ENCODE measurements around the gene GARIN1A.
"Not testable (repeated sequence)": the region's sequence is repeated elsewhere in the genome, so short reads cannot be mapped to it uniquely, and the experiment has no call there.

GARIN1A gene

DNA sequence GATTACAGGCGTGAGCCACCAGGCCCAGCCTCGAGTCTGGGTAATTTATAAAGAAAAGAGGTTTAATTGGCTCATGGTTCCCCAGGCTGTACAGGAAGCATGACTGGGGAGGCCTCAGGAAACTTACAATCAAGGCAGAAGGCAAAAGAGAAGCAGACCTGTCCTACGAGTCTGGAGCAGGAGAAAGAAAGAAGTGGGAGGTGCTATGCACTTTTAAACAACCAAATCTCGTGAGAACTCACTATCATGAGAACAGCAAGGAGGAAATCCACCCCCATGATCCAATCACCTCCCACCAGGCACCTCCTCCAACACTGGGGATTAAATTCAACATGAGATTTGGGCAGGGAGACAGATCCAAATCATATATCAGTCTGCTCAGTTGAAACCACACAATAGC is 11.6 kb downstream of the GARIN1A start:
- not testable (repeated sequence) for DNase-seq (ENCODE audit: low spot score)

DNA sequence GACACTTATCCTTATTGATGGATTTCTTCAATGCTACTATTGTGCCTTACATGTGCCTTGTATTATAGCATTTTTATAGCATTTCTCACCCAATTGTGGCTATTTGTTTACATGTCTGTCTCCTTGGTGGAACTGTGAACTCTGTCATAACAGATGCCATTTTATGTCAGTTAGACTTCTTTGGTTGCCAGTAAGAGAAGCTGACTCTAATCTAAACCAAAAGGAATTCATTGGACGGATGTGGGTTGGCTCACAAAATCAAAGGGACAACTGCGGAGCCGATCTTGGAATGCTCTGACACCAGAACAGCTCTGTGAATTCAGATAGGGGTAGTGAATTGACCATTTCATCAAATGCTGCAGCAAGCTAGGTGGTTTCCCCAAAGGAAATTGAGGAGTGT is 15.0 kb downstream of the GARIN1A start:
- DNase-seq (ENCODE audit: low spot score), result no peak

GRCh38 chr7:128688492-128688891 is 16.4 kb downstream of the GARIN1A start:
- no peak for DNase-seq (ENCODE audit: low spot score)

GRCh38 chr7:128689161-128689935 is 17.3 kb downstream of the GARIN1A start:
- DNase-seq (ENCODE audit: low spot score), result not testable (repeated sequence)

DNA sequence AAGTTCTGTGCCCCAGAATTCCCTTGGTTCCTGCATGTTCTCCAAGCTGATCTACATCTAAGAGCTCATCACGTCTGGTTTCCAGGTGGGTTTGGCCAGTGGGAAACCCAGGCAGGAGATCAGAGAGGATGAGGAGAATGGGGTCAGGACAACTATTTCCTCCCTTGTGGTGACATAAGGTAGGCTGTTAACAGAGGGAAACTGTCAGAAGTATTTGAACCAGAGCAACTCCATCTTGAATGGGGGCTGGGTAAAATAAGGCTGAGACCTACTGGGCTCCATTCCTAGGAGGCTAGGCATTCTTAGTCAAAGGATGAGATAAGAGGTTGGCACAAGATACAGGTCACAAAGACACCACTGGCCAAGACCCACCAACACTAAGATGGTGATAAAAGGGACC is 19.1 kb downstream of the GARIN1A start:
- no peak for DNase-seq (ENCODE audit: low spot score)

GRCh38 chr7:128692623-128693270 is 20.7 kb downstream of the GARIN1A start:
- no peak for DNase-seq (ENCODE audit: low spot score)

DNA sequence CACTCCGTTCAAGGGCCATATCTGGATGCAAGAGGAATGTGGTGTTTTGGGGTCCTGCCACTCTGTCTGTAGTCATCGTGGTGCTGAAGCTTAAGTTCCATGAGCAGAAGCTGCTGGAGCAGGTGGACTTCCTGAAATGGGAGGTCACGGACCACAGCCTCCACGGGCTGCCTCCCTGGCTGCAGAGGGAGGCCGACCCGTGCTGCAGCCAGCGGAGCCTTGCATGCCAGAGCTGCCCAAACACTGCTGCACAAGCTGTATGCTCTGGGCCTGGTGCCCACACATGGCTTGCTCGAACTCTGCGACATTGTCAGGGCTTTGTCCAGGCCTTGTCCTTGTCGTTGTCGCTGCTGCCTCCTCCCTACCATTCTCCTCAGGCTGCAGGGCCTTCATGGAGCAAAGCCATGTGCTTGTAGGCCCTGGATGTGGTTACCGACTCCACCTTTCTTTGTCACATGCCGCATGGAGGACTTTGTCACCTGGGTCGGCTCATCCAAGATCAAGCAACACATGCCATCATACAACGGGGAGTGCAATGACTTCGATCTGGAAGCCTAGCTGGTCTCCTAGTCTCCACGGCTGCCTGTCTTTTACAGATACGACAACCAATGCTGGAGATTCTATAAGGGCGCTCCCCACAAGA is 21.4 kb downstream of the GARIN1A start:
- DNase-seq (ENCODE audit: low spot score), result no peak

DNA sequence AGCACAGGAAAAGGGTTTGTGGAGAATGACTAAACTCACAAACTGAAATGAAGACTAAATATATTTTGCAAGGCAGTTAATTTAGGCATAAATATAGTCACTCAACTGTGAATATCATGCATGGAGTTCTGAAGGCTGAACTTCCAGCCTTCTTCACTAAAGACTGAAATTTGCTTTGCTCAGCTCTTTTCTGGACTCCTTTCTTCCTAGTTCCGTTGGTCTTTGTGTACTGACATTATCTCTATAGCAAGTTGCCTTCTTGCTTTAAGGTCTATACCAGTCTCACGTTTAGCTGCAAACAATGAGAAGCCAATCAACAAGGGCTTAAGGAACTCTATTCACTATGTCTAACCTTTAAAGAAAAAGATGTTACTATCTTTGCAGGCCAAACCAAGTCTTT is 22.6 kb downstream of the GARIN1A start:
- no peak for DNase-seq (ENCODE audit: low spot score)

DNA sequence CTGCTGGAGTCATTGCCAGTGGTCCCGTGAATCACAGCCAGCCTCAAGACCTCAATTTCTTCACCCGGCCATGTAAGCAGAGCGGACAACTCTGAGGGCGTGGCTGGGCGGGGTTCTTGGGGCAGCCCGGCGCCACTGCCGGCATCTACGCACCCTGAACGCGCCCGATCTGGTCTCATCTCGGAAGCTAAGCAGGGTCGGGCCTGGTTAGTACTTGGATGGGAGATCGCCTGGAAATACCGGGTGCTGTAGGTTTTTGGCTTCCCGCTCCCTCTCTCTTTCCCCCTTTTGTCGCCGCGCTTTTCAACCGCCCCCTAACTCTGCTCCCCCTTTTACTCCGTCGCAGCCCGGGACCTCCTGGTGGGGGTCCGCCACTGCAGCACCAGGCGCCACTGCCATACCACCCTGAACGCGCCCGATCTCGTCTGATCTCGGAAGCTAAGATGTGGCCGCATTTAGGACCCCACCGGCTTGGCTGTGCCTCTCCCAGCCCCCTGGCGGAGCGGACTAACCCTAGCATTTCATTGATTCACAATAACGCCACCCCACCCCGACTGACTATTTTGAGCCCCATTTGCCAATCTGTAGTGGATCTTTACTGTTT is 25.3 kb downstream of the GARIN1A start:
- peak; percentile 11 for DNase-seq (ENCODE audit: low spot score)

DNA sequence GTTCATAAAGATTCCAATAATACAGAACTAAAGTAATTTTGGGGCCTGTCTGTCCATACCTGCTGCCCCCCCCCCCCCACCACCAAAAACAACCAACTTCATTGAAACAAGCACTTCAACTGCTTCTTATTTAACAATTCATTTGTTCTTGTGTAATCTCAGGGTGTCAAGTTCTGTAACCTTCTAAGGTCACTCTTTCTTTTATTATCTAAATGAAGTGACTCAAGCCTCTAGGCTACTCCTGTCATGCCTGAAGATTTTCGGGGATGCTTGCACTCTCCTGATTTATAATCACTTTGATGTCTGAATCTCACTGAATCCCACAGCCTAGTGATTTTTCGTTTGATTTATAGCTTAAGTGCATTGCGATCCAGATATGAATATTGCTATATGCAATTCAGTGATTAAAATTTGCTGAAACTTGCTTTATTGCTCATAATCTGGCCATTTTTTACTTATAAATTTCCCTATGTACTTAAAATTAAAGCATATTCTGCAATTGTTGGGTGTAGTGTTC is 27.2 kb downstream of the GARIN1A start:
- no peak for DNase-seq (ENCODE audit: low spot score)

- no peak for DNase-seq (ENCODE audit: low spot score)
Observed at GRCh38 chr7:128699895-128700294, 27.8 kb downstream of the GARIN1A start.

GRCh38 chr7:128701062-128701785 is 29.1 kb downstream of the GARIN1A start:
- no peak for DNase-seq (ENCODE audit: low spot score)

DNA sequence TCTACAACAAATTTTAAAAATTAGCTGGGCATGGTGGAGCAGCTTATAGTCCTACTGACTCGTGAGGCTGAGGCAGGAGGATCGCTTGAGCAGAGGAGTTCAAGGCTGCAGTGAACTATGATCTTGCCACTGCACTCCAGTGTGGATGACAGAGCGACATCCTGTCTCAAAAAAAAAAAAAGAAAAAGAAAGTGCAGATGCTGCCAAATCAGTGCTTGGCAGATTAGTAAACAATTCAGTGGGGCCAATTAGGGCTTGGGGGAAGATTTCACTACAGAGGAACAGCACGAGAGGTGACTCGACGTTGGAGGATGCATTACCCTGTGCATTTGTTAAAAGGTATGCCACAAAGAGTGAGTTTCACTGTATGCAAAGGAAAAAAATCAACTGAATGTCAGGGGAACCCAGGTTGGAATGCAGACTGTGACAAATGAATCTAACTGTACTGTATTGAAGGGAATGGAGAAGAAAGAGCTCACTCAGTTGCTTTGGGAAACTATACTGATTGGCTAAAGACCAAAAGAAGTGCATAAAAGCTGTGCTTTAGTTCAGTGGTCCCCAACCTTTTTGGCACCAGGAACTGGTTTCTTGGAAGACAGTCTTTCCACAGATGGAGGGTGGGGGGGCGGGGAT is 31.6 kb downstream of the GARIN1A start:
- DNase-seq (ENCODE audit: low spot score), result no peak

DNA sequence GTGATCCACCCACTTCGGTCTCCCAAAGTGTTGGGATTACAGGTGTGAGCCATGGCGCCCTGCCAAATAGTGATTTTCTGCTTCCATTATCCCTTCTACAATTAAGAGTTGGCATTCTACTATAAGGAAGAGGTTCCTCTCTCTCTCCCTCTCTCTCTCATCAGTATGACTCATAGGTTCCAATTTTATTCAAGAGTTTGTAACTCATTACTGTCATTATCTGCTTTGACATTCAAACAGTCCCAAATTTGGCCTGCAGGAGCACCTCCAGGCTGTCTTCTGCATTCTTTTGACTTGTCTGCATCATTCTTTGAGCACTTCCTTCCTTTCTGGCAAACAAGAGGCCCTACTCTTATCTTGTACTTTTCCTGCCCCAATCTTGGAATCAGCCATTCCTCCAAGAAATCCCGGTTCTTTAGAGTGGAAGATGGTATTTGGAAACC is 33.8 kb downstream of the GARIN1A start:
- DNase-seq (ENCODE audit: low spot score), result no peak

GRCh38 chr7:128707752-128708151 is 35.7 kb downstream of the GARIN1A start:
- DNase-seq (ENCODE audit: low spot score), result no peak

DNA sequence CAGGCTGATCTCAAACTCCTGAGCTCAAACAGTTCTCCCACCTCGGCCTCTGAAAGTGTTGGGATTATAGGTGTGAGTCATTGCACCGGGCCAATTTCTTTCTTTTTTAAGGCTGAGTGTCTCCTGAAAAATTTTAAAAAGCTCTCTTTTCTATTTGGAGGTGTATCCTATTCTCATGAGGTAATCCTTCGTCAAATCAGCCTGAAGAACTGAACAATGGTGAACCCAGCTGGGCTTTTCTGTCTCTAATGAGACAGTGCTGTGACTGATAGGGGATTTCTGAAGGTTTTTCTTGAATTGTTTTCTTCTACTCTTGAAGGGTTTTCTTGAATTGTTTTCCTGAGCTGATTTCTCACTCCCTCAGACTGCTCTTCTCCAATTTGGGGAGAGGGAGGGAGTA is 36.1 kb downstream of the GARIN1A start:
- no peak for DNase-seq (ENCODE audit: low spot score)

GRCh38 chr7:128708824-128709223 is 36.7 kb downstream of the GARIN1A start:
- DNase-seq (ENCODE audit: low spot score), result no peak

- DNase-seq (ENCODE audit: low spot score), result no peak
Observed at GRCh38 chr7:128710481-128710880, 38.4 kb downstream of the GARIN1A start.

DNA sequence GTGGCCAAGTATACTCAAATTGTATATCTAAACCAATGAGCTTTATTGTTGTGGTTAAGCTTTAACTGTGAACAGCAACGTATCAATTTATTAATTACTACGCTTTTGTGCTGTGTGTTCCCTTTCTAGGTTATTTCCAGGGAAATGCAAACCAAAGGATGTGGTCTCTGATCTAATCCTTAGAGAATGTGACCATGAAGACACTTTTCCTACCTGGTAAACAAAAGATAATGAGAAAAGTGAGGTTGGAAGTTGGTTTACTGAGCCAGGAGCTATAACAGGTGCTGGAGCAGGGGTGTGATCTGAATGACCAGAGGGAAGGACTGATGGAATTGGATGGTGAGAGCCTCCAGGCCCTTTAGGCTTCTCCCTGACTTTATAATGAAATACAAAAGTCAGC is 41.7 kb downstream of the GARIN1A start:
- DNase-seq (ENCODE audit: low spot score), result no peak

GRCh38 chr7:128714701-128715495 is 42.8 kb downstream of the GARIN1A start:
- DNase-seq (ENCODE audit: low spot score), result no peak
